Endothelial cell of umbilical vein (primary cell): ENCODE measurements around the gene MORC3.

Experiments used
- POLR2A ChIP-seq: IDR thresholded peaks from 2 replicates; pipeline ENCODE4 v1.6.1; 2012; ENCODE audit warnings: low read depth, mild to moderate bottlenecking, control low read depth, low read length
- POLR2AphosphoS5 ChIP-seq: IDR thresholded peaks from 2 replicates; pipeline ENCODE4 v1.6.1; 2012; ENCODE audit warnings: low read depth, mild to moderate bottlenecking, control low read depth, low read length, moderate library complexity; ENCODE audit not compliant: insufficient read depth
- TF ChIP-seq, protein P1 (sequence below), 2 donors: IDR thresholded peaks; 1 replicate in 1 of 2; 2 replicates in 1 of 2; pipeline ENCODE4 v1.5.1; 2011; ENCODE audit warnings: low read length in 2 of 2, mild to moderate bottlenecking in 2 of 2, moderate library complexity in 2 of 2, control low read depth in 1 of 2, inconsistent platforms in 1 of 2, low read depth in 1 of 2; ENCODE audit not compliant: insufficient read depth in 1 of 2; ENCODE audit errors: extremely low read depth in 1 of 2

DNA sequence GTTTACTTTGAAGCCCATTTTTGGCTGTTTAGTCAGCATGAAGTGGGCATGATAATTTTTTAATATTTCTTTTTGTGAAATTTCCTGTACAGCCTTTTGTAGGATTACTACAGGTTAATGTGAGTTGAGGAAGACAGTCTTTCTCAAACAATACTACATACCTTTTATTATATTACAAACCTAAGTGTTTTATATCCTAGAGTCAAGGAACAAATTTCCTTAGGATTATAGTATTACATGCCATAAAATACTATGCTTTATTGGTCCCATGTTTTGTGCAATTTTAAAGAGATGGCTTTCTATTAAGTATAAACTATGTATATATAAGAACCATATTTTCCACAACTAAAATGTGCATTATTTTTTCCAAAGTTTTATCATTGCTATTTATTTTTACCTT, 56.0 kb downstream of the MORC3 start:
- TF ChIP-seq POLR2A (no peak), POLR2AphosphoS5 (no peak)
- TF ChIP-seq, protein P1, sequence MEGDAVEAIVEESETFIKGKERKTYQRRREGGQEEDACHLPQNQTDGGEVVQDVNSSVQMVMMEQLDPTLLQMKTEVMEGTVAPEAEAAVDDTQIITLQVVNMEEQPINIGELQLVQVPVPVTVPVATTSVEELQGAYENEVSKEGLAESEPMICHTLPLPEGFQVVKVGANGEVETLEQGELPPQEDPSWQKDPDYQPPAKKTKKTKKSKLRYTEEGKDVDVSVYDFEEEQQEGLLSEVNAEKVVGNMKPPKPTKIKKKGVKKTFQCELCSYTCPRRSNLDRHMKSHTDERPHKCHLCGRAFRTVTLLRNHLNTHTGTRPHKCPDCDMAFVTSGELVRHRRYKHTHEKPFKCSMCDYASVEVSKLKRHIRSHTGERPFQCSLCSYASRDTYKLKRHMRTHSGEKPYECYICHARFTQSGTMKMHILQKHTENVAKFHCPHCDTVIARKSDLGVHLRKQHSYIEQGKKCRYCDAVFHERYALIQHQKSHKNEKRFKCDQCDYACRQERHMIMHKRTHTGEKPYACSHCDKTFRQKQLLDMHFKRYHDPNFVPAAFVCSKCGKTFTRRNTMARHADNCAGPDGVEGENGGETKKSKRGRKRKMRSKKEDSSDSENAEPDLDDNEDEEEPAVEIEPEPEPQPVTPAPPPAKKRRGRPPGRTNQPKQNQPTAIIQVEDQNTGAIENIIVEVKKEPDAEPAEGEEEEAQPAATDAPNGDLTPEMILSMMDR (IDR thresholded peaks at IDR 0.05; ENCODE audit: extremely low read depth in 1 of 2, insufficient read depth in 1 of 2, low read depth in 1 of 2, low read length in 2 of 2) = no peak
